Glutamatergic neuron (in vitro differentiated cells): ENCODE data around the gene FASTKD2. TPM values are rescaled to one million over a fixed set of nuclear protein-coding genes. Genes with fewer than 3 reads are reported as not detected.

Source experiments
- DNase-seq: peaks from one replicate; pipeline ENCODE4 v3.0.0; 2022
- H3K27ac Mint-ChIP-seq: one replicate; pipeline ENCODE4 v1.8.0; 2020; ENCODE audit warnings: mild to moderate bottlenecking, mixed read lengths, inconsistent platforms; ENCODE audit not compliant: unreplicated experiment
- H3K27me3 Mint-ChIP-seq: one replicate; pipeline ENCODE4 v1.8.0; 2020; ENCODE audit warnings: mild to moderate bottlenecking, moderate library complexity, mixed read lengths, inconsistent platforms; ENCODE audit not compliant: unreplicated experiment
- H3K36me3 Mint-ChIP-seq: one replicate; pipeline ENCODE4 v1.8.0; 2020; ENCODE audit warnings: mild to moderate bottlenecking, mixed read lengths, inconsistent platforms; ENCODE audit not compliant: unreplicated experiment
- H3K4me1 Mint-ChIP-seq: one replicate; pipeline ENCODE4 v1.8.0; 2020; ENCODE audit warnings: mild to moderate bottlenecking, low read depth, mixed read lengths, inconsistent platforms; ENCODE audit not compliant: unreplicated experiment
- H3K4me3 Mint-ChIP-seq: one replicate; pipeline ENCODE4 v1.8.0; 2020; ENCODE audit warnings: mild to moderate bottlenecking, mixed read lengths, inconsistent platforms; ENCODE audit not compliant: unreplicated experiment
- H3K9me3 Mint-ChIP-seq: one replicate; pipeline ENCODE4 v1.8.0; 2020; ENCODE audit warnings: mild to moderate bottlenecking, moderate library complexity, mixed read lengths, inconsistent platforms; ENCODE audit not compliant: unreplicated experiment
- microRNA-seq: library from miRNA; unstranded; fragments of <30 nt; microRNA quantifications from one replicate; pipeline ENCODE4, GENCODE V29; 2020; ENCODE audit not compliant: unreplicated experiment
- total RNA-seq: library from RNA; stranded (reverse); fragmentation: NEBNext Ultra II Directional; extraction: Animal tissue kit (Norgen Biotek cat#: 25700); gene quantifications from one replicate; pipeline ENCODE4 v1.2.1, GENCODE V29; 2021; ENCODE audit not compliant: unreplicated experiment
- TF ChIP-seq, protein P1 (sequence below): fragments of 200-600 bp; sonication (generic); IDR thresholded peaks from one replicate; pipeline ENCODE4 v1.5.0; 2021; ENCODE audit not compliant: partially characterized antibody, unreplicated experiment

Gene FASTKD2
- total RNA-seq, 1 donor from 2014 or later, result 24.7 TPM

DNA sequence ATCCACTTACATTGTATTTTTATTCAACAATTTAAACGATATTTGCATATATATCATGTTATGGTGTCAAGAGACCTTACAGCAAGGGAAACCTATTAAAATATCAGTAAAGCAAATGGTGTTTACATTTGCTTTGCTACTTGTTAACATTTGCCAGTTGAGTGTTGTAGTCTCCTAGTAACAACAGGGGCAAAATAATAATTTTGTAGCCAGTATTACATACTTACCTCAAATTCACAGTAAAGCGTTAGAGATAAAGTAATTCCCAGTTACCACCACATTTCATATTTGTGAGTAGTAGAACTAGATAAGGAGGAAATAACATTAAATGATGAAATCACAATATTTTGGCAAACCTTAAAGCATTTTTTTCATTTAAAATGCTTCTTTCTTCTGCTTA lies 71.3 kb downstream of the FASTKD2 start:
- Mint-ChIP-seq H3K27me3 (peaks cover 2% of the 10 kb centered on the region), H3K36me3 (peaks cover 5% of the 10 kb centered on the region), H3K9me3 (peaks cover 5% of the 10 kb centered on the region), H3K4me1 (peaks cover 3% of the 10 kb centered on the region), H3K27ac (no peak overlapping the region), H3K4me3 (no peak overlapping the region)
- DNase-seq, result no peak
- TF ChIP-seq, protein P1, sequence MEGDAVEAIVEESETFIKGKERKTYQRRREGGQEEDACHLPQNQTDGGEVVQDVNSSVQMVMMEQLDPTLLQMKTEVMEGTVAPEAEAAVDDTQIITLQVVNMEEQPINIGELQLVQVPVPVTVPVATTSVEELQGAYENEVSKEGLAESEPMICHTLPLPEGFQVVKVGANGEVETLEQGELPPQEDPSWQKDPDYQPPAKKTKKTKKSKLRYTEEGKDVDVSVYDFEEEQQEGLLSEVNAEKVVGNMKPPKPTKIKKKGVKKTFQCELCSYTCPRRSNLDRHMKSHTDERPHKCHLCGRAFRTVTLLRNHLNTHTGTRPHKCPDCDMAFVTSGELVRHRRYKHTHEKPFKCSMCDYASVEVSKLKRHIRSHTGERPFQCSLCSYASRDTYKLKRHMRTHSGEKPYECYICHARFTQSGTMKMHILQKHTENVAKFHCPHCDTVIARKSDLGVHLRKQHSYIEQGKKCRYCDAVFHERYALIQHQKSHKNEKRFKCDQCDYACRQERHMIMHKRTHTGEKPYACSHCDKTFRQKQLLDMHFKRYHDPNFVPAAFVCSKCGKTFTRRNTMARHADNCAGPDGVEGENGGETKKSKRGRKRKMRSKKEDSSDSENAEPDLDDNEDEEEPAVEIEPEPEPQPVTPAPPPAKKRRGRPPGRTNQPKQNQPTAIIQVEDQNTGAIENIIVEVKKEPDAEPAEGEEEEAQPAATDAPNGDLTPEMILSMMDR, result no peak

DNA sequence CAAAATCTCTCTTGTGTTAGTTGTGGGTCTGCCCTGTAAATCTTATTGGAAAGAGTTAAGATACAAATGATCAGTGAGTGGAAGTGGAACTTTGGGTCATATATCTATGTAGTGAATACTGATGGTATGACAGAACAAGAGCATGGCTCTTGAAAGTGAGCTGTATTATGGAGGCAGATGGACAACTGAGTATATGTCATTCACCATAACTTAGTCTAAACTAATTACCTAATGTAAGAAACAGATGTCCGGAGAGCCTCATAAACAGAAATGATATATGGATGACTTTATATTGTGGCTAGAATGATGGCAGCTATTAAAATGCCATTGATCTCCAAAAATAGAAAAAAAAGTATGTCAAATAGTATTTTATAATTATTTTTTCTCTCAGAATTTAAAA lies 72.4 kb downstream of the FASTKD2 start:
- H3K27me3 Mint-ChIP-seq, result peaks cover 2% of the 10 kb centered on the region
- TF ChIP-seq, protein P1, result no peak
- H3K36me3 Mint-ChIP-seq, result peaks cover 5% of the 10 kb centered on the region
- DNase-seq, result no peak
- H3K27ac Mint-ChIP-seq, result no peak overlapping the region
- H3K4me1 Mint-ChIP-seq, result peaks cover 3% of the 10 kb centered on the region
- H3K9me3 Mint-ChIP-seq, result peaks cover 5% of the 10 kb centered on the region
- H3K4me3 Mint-ChIP-seq, result no peak overlapping the region

DNA sequence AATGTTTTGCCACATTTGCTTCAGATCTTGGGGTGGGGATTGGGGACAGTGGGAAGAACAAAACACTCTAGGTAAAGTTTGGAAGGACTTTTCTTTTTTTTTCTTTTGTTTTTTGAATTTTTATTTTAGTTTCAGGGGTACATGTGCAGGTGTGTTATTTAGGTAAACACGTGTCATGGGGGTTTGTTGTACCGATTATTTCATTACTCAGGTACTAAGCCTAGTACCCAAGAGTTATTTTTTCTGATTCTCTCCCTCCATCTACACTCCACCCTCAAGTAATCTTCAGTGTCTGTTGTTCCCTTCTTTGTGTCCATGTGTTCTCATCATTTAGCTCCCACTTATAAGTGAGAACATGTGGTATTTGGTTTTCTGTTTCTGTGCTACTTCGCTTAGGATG lies 73.3 kb downstream of the FASTKD2 start:
- Mint-ChIP-seq H3K36me3 (no peaks in the 10 kb centered on the region), H3K27ac (no peak overlapping the region), H3K27me3 (peaks cover 2% of the 10 kb centered on the region), H3K9me3 (peaks cover 2% of the 10 kb centered on the region), H3K4me3 (no peak overlapping the region), H3K4me1 (peaks cover 3% of the 10 kb centered on the region)
- no peak for DNase-seq
- TF ChIP-seq, protein P1, result no peak

DNA sequence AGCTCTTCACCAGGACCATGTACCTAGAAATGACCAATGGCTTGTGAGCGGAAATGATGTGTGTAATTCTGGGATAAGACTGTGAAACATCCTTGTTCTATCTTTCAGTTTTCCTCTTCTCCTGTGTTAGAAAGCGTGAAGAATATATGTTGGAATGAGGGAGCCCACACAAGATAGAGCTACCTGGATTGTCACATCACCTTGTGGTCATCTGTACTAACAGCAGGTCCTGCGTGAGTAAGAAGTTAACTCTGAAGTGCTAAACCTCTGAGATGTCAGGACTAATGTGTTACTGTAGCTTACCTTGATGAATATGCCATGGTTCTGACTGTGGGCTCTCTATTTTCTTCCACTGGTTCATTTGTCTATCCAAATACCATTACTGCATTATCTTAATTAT lies 75.6 kb downstream of the FASTKD2 start:
- no peak for DNase-seq
- Mint-ChIP-seq H3K27ac (no peak overlapping the region), H3K9me3 (no peaks in the 10 kb centered on the region), H3K4me1 (peaks cover 3% of the 10 kb centered on the region), H3K4me3 (no peak overlapping the region), H3K36me3 (no peaks in the 10 kb centered on the region), H3K27me3 (peaks cover 2% of the 10 kb centered on the region)
- TF ChIP-seq, protein P1, result no peak

Small RNA genes within 50 kb of the gene (microRNA-seq; reads per million reads assigned to microRNA genes)
- not detected for gene MIR3130-1
- gene MIR3130-2, result not detected

Other genes with a start within 250 kb of the FASTKD2 start
- gene FAM237A, start 123.1 kb upstream of the FASTKD2 start, total RNA-seq, result not detected
- gene DYTN, start 47.2 kb upstream of the FASTKD2 start, total RNA-seq, result not detected
- gene MDH1B, start 278 bp upstream of the FASTKD2 start, total RNA-seq, result 0.98 TPM
- gene CPO, start 173.9 kb downstream of the FASTKD2 start, total RNA-seq, result not detected